Esophagus muscularis mucosa (tissue), 4 donors: Measurements from ENCODE around the gene SDK2. TPM values are rescaled to one million over a fixed set of nuclear protein-coding genes. Genes with fewer than 3 reads are reported as not detected.

Source experiments
- DNase-seq: peaks from one replicate; pipeline ENCODE4 v3.0.0-alpha.2; 2017; ENCODE audit errors: extremely low spot score
- H3K27ac ChIP-seq, 4 donors: fragments of 200-600 bp; sonication (generic); replicated peaks in 1 of 4; 1 replicate in 3 of 4; 2 replicates in 1 of 4; pipeline ENCODE4 v1.5.1; 2016 to 2019; ENCODE audit warnings: mild to moderate bottlenecking in 1 of 4
- H3K27me3 ChIP-seq, 4 donors: fragments of 200-600 bp; sonication (generic); one replicate each; pipeline versions ENCODE4 v1.5.1 to v1.6.0; 2016 to 2019
- H3K36me3 ChIP-seq, 4 donors: fragments of 200-600 bp; sonication (generic); one replicate each; pipeline ENCODE4 v1.5.1; 2016 to 2019
- H3K4me1 ChIP-seq, 4 donors: fragments of 200-600 bp; sonication (generic); one replicate each; pipeline ENCODE4 v1.5.1; 2016 to 2019
- H3K4me3 ChIP-seq, 4 donors: fragments of 200-600 bp; sonication (generic); 1 replicate in 2 of 4; 2 replicates in 2 of 4; pipeline ENCODE4 v1.5.1; 2016 to 2019; ENCODE audit warnings: mild to moderate bottlenecking in 4 of 4, moderate library complexity in 1 of 4
- H3K9me3 ChIP-seq, 4 donors: fragments of 200-600 bp; sonication (generic); 1 replicate in 3 of 4; 2 replicates in 1 of 4; pipeline ENCODE4 v1.5.1; 2016 to 2019
- EP300 ChIP-seq: sonication (generic); formaldehyde crosslinking; IDR thresholded peaks from one replicate; pipeline ENCODE4 v1.6.1; 2017; ENCODE audit warnings: antibody characterized with exemption
- POLR2A ChIP-seq: fragments of 450-650 bp; IDR thresholded peaks from one replicate; pipeline ENCODE4 v1.6.1; 2017; ENCODE audit warnings: antibody characterized with exemption, moderate library complexity, mild to moderate bottlenecking, low read depth
- POLR2AphosphoS5 ChIP-seq, 2 donors: sonication (generic); formaldehyde crosslinking; IDR thresholded peaks; one replicate each; pipeline ENCODE4 v1.6.1; 2017; ENCODE audit warnings: antibody characterized with exemption in 2 of 2
- WGBS: methylation state at CpG from one replicate; pipeline ENCODE4 v1.1.5; 2018; 5-methylcytosine and 5-hydroxymethylcytosine counted together
- intact Hi-C: fragments of 100-400 bp; cut with DNase I; formaldehyde crosslinking; loops from one replicate; pipeline ENCODE4 v1.15.1; 2023
- total RNA-seq, 4 donors: library from RNA; depleted of rRNA; stranded (reverse); fragments of >200 nt; gene quantifications; one replicate each; pipeline versions ENCODE4 v1.1.0 to v1.2.1, GENCODE V29; 2016
- TF ChIP-seq, protein P1 (sequence below), 3 experiments: fragments of 200-600 bp in 2 of 3; fragments of 450-650 bp in 1 of 3; sonication (generic) in 2 of 3; IDR thresholded peaks; one replicate each; pipeline ENCODE4 v1.5.1; 2017 to 2019; ENCODE audit warnings: antibody characterized with exemption in 3 of 3, mild to moderate bottlenecking in 2 of 3, moderate library complexity in 1 of 3

Gene SDK2
- total RNA-seq, 4 donors from 2014 or later: 0.42 to 2.0 (median 1.2) TPM

DNA sequence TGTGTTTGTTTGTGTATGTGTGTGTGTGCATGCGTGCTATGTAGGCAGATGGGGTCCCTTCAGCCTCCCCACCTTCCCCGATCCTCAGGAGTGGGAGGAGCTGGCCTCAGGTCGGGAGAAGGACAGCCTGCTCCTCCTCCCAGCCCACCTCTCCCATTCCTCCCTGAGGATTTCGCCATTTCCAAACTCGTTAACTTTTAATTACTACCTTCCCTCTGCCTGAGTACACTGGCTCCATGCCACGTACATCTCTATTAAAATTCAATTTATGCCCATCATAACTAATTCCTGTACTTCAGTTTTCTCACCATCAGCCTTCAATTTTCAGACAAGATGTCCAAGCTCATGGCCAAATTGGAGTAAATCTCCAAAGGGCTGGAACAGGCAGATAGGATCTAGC, 148.6 kb downstream of the SDK2 start:
- WGBS: 67% methylated on average over 6 of the region's 6 CpGs
- peaks cover 0 to 75% (median 0%) of the 10 kb centered on the region in 4 donors for H3K27me3 ChIP-seq
- intact Hi-C loops: no loop called here
- no peak overlapping the region for H3K4me3 ChIP-seq
- no peak overlapping the region for H3K27ac ChIP-seq
- TF ChIP-seq POLR2A: no peak
- TF ChIP-seq, protein P1, sequence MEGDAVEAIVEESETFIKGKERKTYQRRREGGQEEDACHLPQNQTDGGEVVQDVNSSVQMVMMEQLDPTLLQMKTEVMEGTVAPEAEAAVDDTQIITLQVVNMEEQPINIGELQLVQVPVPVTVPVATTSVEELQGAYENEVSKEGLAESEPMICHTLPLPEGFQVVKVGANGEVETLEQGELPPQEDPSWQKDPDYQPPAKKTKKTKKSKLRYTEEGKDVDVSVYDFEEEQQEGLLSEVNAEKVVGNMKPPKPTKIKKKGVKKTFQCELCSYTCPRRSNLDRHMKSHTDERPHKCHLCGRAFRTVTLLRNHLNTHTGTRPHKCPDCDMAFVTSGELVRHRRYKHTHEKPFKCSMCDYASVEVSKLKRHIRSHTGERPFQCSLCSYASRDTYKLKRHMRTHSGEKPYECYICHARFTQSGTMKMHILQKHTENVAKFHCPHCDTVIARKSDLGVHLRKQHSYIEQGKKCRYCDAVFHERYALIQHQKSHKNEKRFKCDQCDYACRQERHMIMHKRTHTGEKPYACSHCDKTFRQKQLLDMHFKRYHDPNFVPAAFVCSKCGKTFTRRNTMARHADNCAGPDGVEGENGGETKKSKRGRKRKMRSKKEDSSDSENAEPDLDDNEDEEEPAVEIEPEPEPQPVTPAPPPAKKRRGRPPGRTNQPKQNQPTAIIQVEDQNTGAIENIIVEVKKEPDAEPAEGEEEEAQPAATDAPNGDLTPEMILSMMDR (IDR thresholded peaks at IDR 0.05): no peak
- no peak for TF ChIP-seq POLR2AphosphoS5 (IDR thresholded peaks at IDR 0.05)
- no peak for TF ChIP-seq EP300
- no peak for DNase-seq
- no peaks in the 10 kb centered on the region for H3K36me3 ChIP-seq
- H3K9me3 ChIP-seq: no peaks in the 10 kb centered on the region
- no peaks in the 10 kb centered on the region for H3K4me1 ChIP-seq

DNA sequence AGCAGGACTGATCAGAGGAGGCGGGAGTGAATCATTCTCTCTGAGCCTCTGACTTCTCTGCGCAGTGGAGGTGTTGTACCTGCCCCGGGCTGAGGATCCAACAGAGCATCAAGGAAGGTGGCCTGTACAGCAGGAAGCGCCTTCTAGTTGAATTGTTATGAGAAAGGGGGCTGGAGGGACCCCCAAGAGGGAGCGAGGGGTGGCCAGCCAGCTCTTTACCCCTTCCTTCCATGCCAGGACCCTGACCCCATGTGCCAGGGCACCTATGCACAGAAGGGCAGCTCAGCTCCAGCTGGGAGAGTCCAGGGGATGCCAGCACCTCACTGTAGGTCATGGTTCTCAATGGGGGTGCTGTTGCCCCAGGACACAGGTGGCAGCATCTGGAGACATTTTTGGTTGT, 149.3 kb downstream of the SDK2 start:
- Histone ChIP-seq H3K27me3 (peaks cover 0 to 75% (median 0%) of the 10 kb centered on the region in 4 donors), H3K36me3 (no peaks in the 10 kb centered on the region), H3K9me3 (no peaks in the 10 kb centered on the region), H3K4me3 (no peak overlapping the region), H3K27ac (no peak overlapping the region), H3K4me1 (no peaks in the 10 kb centered on the region)
- 91% methylated on average over 4 of the region's 5 CpGs for WGBS
- TF ChIP-seq POLR2A: no peak
- TF ChIP-seq, protein P1 (IDR thresholded peaks at IDR 0.05): no peak
- TF ChIP-seq POLR2AphosphoS5 (IDR thresholded peaks at IDR 0.05): no peak
- TF ChIP-seq EP300: no peak
- DNase-seq: no peak
- intact Hi-C loops: no loop called here

DNA sequence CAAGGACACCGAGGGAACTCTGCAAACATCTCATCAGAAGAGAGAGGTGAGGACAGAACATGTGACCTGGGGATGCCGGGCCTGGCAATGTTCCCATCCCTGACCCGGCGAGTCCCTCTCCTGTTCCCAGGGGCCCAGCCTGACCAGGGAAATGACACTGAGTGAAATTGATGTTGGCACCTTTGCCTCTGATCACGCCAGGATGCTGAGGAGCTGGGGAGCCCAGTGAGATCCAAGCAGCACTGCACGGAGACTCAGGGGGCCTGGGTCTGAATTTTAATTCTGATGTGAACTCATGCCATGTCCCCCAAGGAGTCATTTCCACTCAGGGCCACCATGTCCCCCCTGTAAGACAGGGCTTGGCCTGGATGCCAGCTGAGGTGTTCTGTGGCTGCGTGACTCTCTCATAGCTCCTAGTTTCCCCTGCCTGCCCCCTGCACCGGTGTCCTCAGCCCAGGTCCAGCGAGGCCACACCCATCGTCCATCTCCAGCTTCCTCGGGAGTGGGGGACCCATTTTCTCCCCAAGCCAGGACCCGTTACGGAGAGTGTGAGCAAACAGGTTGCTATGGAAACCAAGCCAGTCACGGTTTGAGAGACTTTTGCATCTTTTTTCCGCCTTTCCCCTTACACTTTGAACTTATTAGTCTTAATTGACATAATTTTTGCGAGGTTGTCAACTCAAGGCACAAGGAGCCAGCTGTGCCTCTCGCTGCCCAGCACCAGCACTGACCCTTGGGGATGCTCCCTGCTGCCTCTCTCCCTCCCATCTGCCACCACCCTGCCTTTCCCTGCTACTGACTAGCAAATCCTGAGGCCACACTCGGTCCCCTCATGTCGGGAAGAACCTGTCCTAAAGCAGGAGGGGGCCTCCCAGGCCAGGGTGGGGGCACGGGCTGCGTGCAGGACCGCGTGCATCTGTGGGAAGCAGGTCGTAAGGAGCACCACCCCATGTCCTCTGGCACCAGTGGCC, 150.0 kb downstream of the SDK2 start:
- no peaks in the 10 kb centered on the region for H3K36me3 ChIP-seq
- H3K27ac ChIP-seq: no peak overlapping the region
- no peaks in the 10 kb centered on the region for H3K4me1 ChIP-seq
- peaks cover 0 to 73% (median 0%) of the 10 kb centered on the region in 4 donors for H3K27me3 ChIP-seq
- intact Hi-C loops: no loop called here
- H3K9me3 ChIP-seq: no peaks in the 10 kb centered on the region
- TF ChIP-seq, protein P1 (IDR thresholded peaks at IDR 0.05): no peak
- TF ChIP-seq POLR2AphosphoS5 (IDR thresholded peaks at IDR 0.05): no peak
- no peak for TF ChIP-seq EP300
- no peak for TF ChIP-seq POLR2A
- H3K4me3 ChIP-seq: no peak overlapping the region
- no peak for DNase-seq
- 79% methylated on average over 18 of the region's 24 CpGs for WGBS

DNA sequence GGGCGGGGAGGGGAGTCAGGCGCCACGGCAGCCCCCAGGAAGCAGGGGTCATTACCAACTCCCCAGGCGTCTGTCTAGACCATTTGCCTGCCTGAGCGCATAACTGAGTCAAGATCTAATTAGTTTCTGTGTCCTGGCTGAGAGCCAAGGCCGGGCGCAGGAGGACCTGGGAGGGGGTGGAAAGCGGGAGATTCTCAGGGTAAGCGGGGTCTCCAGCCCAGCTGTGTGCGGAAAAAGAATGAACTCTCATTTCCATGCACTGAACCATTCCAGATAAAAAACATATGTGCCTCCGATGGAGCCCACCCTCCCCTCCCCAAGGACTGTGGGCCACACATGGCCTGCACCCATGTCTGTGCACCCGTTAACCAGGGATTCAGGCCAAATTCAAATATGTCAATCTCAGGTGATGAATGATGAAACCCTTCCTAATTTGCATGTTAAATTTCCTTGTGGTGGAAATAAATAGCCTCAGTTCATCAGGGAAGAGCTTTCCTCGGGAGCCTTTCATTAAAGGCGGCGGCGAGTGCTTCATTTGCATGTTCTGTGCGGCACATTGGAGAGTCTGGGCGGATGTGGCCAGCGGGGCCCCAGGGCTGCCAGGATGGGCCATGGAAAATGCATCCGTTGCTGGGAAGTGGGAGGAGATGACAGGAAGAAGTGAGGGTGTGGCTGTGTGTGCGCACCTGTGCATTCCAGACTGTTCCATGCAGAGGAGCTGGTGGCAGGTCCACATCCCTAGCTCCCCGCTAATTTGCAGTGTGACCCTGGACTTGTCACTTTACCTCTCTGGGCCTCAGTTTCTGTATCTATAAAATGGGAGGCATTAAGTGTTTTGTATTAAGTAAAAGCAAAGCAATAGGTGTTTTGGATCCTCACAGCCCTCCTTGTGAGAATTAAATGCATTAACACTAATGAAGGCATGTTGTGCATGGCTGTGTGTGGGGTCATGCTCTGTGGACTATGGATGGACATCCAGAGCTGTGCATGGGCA, 151.1 kb downstream of the SDK2 start:
- intact Hi-C loops: no loop called here
- no peaks in the 10 kb centered on the region for H3K4me1 ChIP-seq
- no peak overlapping the region for H3K27ac ChIP-seq
- peaks cover 0 to 64% (median 0%) of the 10 kb centered on the region in 4 donors for H3K27me3 ChIP-seq
- no peaks in the 10 kb centered on the region for H3K9me3 ChIP-seq
- H3K36me3 ChIP-seq: no peaks in the 10 kb centered on the region
- 46% methylated on average over 22 of the region's 22 CpGs for WGBS
- TF ChIP-seq, protein P1 (IDR thresholded peaks at IDR 0.05): no peak
- TF ChIP-seq POLR2AphosphoS5 (IDR thresholded peaks at IDR 0.05): no peak
- TF ChIP-seq EP300: no peak
- no peak for TF ChIP-seq POLR2A
- no peak overlapping the region for H3K4me3 ChIP-seq
- DNase-seq: no peak
